ENCODE results near the gene MARF1. TPM values are rescaled to one million over a fixed set of nuclear protein-coding genes. Genes with fewer than 3 reads are reported as not detected.

The MARF1 gene
- total RNA-seq, 1 experiment from 2014 or later, result 59.4 TPM

DNA sequence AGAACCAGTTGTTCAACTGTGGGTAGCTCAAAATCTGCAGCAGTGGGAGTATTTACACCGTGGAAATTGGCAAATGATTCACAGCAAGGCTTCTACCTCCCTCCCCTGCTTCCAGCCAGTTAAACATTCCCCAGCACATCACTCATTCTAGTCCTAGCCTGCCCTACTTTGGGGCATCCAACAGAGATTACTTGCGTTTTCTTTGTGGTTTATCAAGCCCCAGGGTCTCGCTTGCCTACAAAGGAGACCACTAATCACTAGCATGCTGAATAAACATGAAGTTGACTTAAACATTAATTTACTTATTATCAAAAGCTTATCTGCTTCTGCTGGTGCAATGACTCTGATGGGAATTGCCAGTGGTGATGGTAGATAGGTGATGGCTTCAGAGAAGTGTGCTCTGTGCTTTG is 94.5 kb downstream of the MARF1 start:
- H3K27me3 ChIP-seq (ENCODE audit: insufficient read depth, low read length), result no peaks in the 10 kb centered on the region
- H3K9me3 ChIP-seq (ENCODE audit: control insufficient read depth in 1 of 2, insufficient read depth in 1 of 2, low read depth in 1 of 2, low read length in 2 of 2), result no peaks in the 10 kb centered on the region
- TF ChIP-seq, protein P1, sequence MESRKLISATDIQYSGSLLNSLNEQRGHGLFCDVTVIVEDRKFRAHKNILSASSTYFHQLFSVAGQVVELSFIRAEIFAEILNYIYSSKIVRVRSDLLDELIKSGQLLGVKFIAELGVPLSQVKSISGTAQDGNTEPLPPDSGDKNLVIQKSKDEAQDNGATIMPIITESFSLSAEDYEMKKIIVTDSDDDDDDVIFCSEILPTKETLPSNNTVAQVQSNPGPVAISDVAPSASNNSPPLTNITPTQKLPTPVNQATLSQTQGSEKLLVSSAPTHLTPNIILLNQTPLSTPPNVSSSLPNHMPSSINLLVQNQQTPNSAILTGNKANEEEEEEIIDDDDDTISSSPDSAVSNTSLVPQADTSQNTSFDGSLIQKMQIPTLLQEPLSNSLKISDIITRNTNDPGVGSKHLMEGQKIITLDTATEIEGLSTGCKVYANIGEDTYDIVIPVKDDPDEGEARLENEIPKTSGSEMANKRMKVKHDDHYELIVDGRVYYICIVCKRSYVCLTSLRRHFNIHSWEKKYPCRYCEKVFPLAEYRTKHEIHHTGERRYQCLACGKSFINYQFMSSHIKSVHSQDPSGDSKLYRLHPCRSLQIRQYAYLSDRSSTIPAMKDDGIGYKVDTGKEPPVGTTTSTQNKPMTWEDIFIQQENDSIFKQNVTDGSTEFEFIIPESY (IDR thresholded peaks at IDR 0.05; ENCODE audit: extremely low read depth, insufficient replicate concordance, low read length), result no peak
- TF ChIP-seq SIN3A (IDR thresholded peaks at IDR 0.05; ENCODE audit: low read depth) (no peak), CTCF (IDR thresholded peaks at IDR 0.05 in 2 of 3, conservative IDR thresholded peaks at IDR 0.05 in 1 of 3; ENCODE audit: borderline replicate concordance in 1 of 3, insufficient read depth in 1 of 3, low read depth in 2 of 3, low read length in 2 of 3) (no peak), YY1 (IDR thresholded peaks at IDR 0.05; ENCODE audit: extremely low read depth, insufficient replicate concordance, low read depth, low read length) (no peak), ZFX (IDR thresholded peaks at IDR 0.05) (no peak), TCF7L2 (IDR thresholded peaks at IDR 0.05; ENCODE audit: borderline replicate concordance, extremely low read depth, insufficient read depth, insufficient read length) (no peak), EZH2 (IDR thresholded peaks at IDR 0.05) (no peak), MAX (IDR thresholded peaks at IDR 0.05) (no peak), EGR1 (IDR thresholded peaks at IDR 0.05; ENCODE audit: low read depth) (no peak), REST (IDR thresholded peaks at IDR 0.05; ENCODE audit: low read depth) (no peak), SRF (IDR thresholded peaks at IDR 0.05; ENCODE audit: low read depth) (no peak), POLR2AphosphoS5 (IDR thresholded peaks at IDR 0.05; ENCODE audit: low read depth, low read length) (no peak), ZNF274 (IDR thresholded peaks at IDR 0.05; ENCODE audit: low read depth, low read length) (no peak), ELF1 (IDR thresholded peaks at IDR 0.05; ENCODE audit: borderline replicate concordance, low read depth) (no peak), CBX3 (IDR thresholded peaks at IDR 0.05; ENCODE audit: low read depth) (no peak), RAD21 (IDR thresholded peaks at IDR 0.05; ENCODE audit: low read depth) (no peak), EZH2phosphoT487 (IDR thresholded peaks at IDR 0.05; ENCODE audit: borderline replicate concordance) (no peak)
- TF ChIP-seq, protein P2, sequence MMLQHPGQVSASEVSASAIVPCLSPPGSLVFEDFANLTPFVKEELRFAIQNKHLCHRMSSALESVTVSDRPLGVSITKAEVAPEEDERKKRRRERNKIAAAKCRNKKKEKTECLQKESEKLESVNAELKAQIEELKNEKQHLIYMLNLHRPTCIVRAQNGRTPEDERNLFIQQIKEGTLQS (IDR thresholded peaks at IDR 0.05), result no peak
- DNase-seq (ENCODE audit: low read depth, low spot score) (no peak), ATAC-seq (no peak)
- no TSS peak for BruUV-seq (replicated peaks)
- peak overlapping the region; percentile 10; the same call in 1 of the 2 replicates for H3K27ac ChIP-seq (ENCODE audit: low read depth, low read length)
- no peaks in the 10 kb centered on the region for H4K20me1 ChIP-seq (ENCODE audit: insufficient read depth)
- no peak overlapping the region for H3K4me3 ChIP-seq (replicated peaks in 1 of 2; ENCODE audit: low read depth in 1 of 2, low read length in 2 of 2)
- peak overlapping the region; percentile 44; the same call in 1 of the 2 replicates for H3K4me2 ChIP-seq (ENCODE audit: low read length)
- H3K36me3 ChIP-seq (ENCODE audit: control insufficient read depth in 1 of 2, insufficient read depth in 2 of 2, low read length in 2 of 2), result no peaks in the 10 kb centered on the region
- POLR2A ChIA-PET, result interaction anchor here (1.8 kb wide), 1 partner anchor 42 kb away, joined by 3 read pairs; no protein-coding TSS in a partner anchor
- RAD21 ChIA-PET (ENCODE audit: low non-redundant PET in 1 of 2, low total read pairs in 2 of 2, uncharacterized antibody in 2 of 2, unreplicated experiment in 2 of 2), result no interaction called here
- H3K9me2 ChIP-seq (ENCODE audit: insufficient read depth), result no peaks in the 10 kb centered on the region
- H3K79me2 ChIP-seq (ENCODE audit: insufficient read depth, low read length), result no peaks in the 10 kb centered on the region
- CTCF ChIA-PET, result interaction anchor here (1.2 kb wide), 1 partner anchor 9 kb away, joined by 3 read pairs; no protein-coding TSS in a partner anchor
- H2AFZ ChIP-seq (ENCODE audit: low read depth, low read length, poor library complexity, severe bottlenecking), result no peak overlapping the region
- intact Hi-C loops (cut with micrococcal nuclease), result no loop called here
- H3K4me1 ChIP-seq (ENCODE audit: control insufficient read depth in 1 of 2, insufficient read depth in 2 of 2, low read length in 2 of 2), result peaks cover 11 to 66% of the 10 kb centered on the region in 2 experiments
- H3K9ac ChIP-seq (ENCODE audit: low read length), result no peak overlapping the region

Measured in HCT116 (cell line).